Head of caudate nucleus (tissue), 42 donors: ENCODE results near the gene FLCN.
"Not testable (repeated sequence)": the region's sequence is repeated elsewhere in the genome, so short reads cannot be mapped to it uniquely, and the experiment has no call there.

Source experiments
- DNase-seq, 42 donors: peaks; one replicate each; pipeline versions ENCODE4 v3.0.0 to v3.0.0-alpha.2; 2020 to 2021; ENCODE audit warnings: mixed read lengths in 7 of 42
- intact Hi-C: fragments of 100-400 bp; cut with DNase I; formaldehyde crosslinking; loops from one replicate; pipeline ENCODE4 v1.15.0; 2022

FLCN gene

GRCh38 chr17:17195466-17195865 lies 41.5 kb downstream of the FLCN start:
- intact Hi-C loops, DNase-seq: not testable (repeated sequence)

GRCh38 chr17:17191961-17192381 lies 45.0 kb downstream of the FLCN start:
- DNase-seq = peak in 13 of 42 donors; percentile 23 to 64 (median 46)
- intact Hi-C loops = no loop called here

- intact Hi-C loops = no loop called here
- peak in 2 of 42 donors; percentile 34 to 52 for DNase-seq
Measured at GRCh38 chr17:17191346-17191792, 45.6 kb downstream of the FLCN start.

GRCh38 chr17:17190188-17190587 lies 46.8 kb downstream of the FLCN start:
- DNase-seq = no peak
- intact Hi-C loops = no loop called here

GRCh38 chr17:17189559-17189958 lies 47.4 kb downstream of the FLCN start:
- intact Hi-C loops = no loop called here
- DNase-seq = no peak

GRCh38 chr17:17188586-17188985 lies 48.4 kb downstream of the FLCN start:
- intact Hi-C loops = no loop called here
- no peak for DNase-seq

GRCh38 chr17:17186551-17187505 lies 50.1 kb downstream of the FLCN start:
- intact Hi-C loops = no loop called here
- no peak for DNase-seq

GRCh38 chr17:17186051-17186450 lies 50.9 kb downstream of the FLCN start:
- intact Hi-C loops = no loop called here
- no peak for DNase-seq

GRCh38 chr17:17184985-17185757 lies 51.8 kb downstream of the FLCN start:
- intact Hi-C loops, DNase-seq: not testable (repeated sequence)

GRCh38 chr17:17183744-17184143 lies 53.2 kb downstream of the FLCN start:
- intact Hi-C loops = no loop called here

GRCh38 chr17:17182598-17183136 lies 54.3 kb downstream of the FLCN start:
- no peak for DNase-seq
- intact Hi-C loops = no loop called here

More at GRCh38 chr17:17183744-17184143, 53.2 kb downstream of the FLCN start:
- DNase-seq = no peak

GRCh38 chr17:17181666-17182597 lies 55.0 kb downstream of the FLCN start:
- DNase-seq = peak in 1 of 42 donors; percentile 54
- intact Hi-C loops = no loop called here

- intact Hi-C loops = no loop called here
- DNase-seq = no peak
Measured at GRCh38 chr17:17180741-17181525, 56.0 kb downstream of the FLCN start.

GRCh38 chr17:17180141-17180603 lies 56.8 kb downstream of the FLCN start:
- peak in 28 of 42 donors; percentile 10 to 78 (median 48) for DNase-seq
- intact Hi-C loops = no loop called here

- intact Hi-C loops = no loop called here
- no peak for DNase-seq
Measured at GRCh38 chr17:17179371-17179827, 57.6 kb downstream of the FLCN start.

GRCh38 chr17:17177176-17177575 lies 59.8 kb downstream of the FLCN start:
- DNase-seq = no peak
- intact Hi-C loops = no loop called here

- intact Hi-C loops = no loop called here
- no peak for DNase-seq
Measured at GRCh38 chr17:17176341-17176740, 60.6 kb downstream of the FLCN start.

- intact Hi-C loops = no loop called here
- DNase-seq = no peak
Measured at GRCh38 chr17:17175917-17176316, 61.1 kb downstream of the FLCN start.
